Skin of body (tissue), 2 donors: Measurements from ENCODE around the gene KRT6C. TPM values are rescaled to one million over a fixed set of nuclear protein-coding genes. Genes with fewer than 3 reads are reported as not detected.

Experiments
- DNase-seq: peaks from one replicate; lab custom pipeline; 2025; lab: John Stamatoyannopoulos, UW
- total RNA-seq: library from RNA; depleted of rRNA; stranded (reverse); fragments of >200 nt; gene quantifications from one replicate; pipeline ENCODE4 v1.2.3, GENCODE V29; 2014

Gene KRT6C
- total RNA-seq, 1 donor from 2014 or later = 3.5 TPM

DNA sequence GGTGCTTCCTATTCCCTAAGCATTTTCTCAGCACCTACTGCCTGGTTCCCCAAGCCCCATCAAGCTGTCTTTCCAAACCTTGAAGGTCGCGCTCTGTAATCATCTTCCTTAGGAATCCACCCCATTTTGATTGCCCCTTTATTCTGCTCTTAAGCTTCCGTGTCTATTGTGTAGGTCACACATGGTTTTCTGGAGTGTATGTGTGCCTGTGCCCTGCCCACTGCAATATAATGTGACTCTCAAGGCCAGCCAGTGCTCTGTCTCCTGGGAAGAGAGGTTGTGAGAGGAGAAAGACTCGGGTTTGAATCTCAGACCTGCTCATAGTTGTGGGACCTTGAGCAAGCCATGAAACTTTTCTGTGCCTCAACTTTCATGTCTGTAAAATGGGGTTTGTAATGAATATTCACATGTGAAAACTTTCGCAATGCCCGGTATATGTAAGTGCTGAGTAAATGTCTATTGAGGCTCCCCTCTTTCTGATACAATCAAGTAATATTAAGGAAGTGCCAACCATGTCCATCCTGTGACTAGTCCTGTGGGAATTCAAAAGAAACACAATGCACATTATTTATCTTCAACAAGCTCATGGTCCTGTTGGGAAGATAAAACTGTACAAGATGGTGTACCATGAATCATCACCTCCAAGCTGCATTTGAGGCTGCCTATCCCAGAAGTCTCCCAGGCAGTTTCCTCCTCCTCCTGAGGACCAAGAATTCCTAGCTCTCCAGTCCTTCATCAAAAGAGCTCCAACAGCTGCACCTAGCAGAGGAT is 38.7 kb downstream of the KRT6C start:
- DNase-seq = no peak

GRCh38 chr12:52434081-52434733 is 39.4 kb downstream of the KRT6C start, which contains the start of gene KRT75:
TSS of gene KRT75 (minus strand) at chr12:52434371. CDS start at chr12:52434304, 67 bp downstream.
- DNase-seq = no peak

GRCh38 chr12:52433501-52434080 is 40.0 kb downstream of the KRT6C start:
- no peak for DNase-seq

DNA sequence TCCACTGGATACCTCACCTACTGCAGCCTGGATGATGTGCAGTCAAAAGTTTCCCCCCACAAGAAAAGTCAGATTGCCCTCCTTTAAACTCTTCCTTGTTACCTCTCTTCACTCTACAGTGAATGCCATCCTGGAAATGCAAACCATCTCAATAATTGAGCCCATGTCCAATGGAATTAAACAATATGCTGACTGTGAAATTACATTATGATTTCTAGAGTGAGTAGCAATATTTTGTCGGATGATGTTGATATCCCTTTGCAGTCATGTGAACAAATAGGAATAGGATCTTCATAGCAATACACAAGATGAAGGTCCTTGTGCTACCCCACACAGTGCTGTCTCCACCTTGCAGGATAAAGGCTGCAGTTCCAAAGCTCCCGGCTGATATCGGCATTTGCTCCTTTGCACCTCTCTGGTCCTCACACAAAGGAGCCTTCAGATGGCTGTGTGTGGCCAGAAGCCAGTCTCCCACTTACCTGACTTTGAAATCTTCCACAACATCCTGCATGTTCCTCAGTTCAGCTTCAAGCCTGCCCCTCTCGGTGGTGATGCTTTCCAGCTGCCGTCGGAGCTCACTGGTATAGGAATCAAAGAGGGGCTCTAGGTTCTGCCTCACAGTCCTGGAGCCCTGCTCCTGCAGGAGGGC is 40.9 kb downstream of the KRT6C start:
- no peak for DNase-seq

DNA sequence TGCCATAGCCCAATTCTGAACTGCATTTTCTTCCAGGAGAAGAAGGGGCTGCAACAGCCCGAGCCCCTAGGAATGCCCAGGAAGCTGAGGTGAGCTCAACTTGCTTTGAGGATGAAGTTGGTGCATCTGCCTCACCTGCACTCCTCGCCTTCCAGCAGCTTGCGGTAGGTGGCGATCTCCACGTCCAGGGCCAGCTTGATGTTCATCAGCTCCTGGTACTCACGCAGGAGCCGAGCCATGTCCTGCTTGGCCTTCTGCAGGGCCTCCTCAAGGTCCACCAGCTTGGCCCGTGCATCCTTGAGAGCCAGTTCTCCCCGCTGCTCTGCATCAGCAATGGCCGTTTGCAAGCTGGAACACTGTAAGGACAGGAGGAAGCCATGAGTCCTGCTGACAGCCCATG is 45.5 kb downstream of the KRT6C start:
- DNase-seq = no peak

GRCh38 chr12:52427083-52427482 is 46.5 kb downstream of the KRT6C start:
- no peak for DNase-seq

GRCh38 chr12:52426034-52426433 is 47.6 kb downstream of the KRT6C start:
- DNase-seq = no peak

- no peak for DNase-seq
These were observed 48.1 kb downstream of the KRT6C start for GRCh38 chr12:52425466-52425865.

DNA sequence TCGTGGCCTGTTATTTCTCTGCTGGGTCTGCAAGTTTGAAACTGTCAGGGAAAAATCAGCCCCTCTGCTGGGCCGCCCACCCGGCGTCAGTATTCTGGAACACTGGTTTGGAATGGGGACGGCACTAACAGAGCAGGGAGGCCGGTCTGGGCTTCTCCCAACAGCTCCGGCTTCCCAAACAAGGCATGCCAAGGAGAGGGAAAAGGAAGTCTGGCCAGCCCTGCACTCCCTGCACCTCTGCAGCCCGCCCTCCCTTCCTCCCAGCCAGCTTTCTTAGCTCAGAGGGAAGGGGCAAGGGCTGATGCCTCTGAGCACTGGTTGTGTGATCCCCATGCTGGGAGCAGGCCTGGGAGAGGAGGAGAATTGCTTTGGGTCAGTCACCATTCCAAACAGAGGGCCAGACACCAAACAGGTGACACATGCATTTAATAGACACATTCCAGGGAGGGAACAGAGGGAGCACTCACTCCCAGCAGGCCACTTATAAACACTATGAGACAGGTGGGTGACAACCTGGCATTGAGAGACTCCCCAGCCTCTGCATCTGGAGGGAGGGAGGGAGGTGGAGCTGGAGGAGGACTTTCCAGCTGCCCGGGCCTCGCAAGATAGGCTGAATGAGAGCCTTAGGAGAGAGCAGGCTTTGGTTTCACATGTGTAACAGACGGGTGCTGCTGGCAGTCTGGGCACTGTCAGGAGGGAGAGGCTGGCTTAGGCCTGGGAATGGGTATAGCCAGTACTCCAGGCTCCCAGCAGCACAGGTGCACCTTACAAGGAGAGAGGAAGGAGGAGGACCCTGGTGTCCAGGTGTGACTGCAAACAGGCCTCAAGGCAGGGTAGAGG is 49.7 kb downstream of the KRT6C start:
- no peak for DNase-seq

DNA sequence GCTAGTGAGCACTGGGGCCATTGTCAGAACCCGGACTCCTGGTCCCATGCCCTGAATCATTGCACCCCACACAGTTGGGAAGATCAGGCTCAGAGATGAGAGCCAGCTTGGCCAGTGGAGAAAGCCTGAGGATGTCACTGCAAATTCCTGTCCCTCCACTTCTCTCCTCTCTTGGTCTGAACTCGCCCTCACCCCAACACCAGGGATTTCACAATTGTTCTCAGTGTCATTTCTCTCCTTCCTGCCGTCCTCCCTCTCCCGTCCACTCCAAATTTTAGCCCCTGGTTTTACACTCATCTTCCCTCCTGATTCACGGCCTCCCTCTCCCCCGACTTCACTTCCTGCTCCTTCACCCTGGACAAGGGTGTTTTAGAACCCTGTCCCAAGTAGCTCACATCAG is 50.6 kb downstream of the KRT6C start:
- no peak for DNase-seq

DNA sequence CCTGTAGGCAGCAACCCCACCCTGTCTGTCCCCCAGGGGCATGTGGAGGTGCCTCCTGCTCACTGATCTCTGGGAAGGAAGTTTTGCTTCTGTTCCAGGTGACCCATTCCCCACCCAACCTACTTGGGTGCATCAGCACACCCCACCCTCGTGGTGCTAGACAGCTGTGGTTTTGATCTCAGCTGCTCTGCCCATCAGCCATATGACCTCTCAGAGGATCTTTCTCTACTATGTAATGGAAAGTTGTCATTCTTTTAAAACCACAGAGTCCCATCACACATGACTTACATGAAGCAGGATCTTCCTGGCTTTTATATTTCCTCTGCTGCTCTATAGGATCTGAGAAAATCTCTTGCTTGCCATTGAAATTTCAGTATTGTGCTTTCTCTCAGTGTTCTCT is 53.9 kb downstream of the KRT6C start:
- DNase-seq = no peak

GRCh38 chr12:52418576-52419110 is 55.0 kb downstream of the KRT6C start:
- DNase-seq = no peak

Other genes with a start within 250 kb of the KRT6C start
- gene KRT7, start 240.6 kb downstream of the KRT6C start, total RNA-seq = 10.4 TPM
- gene KRT86, start 199.2 kb downstream of the KRT6C start, total RNA-seq = 40.8 TPM
- 27.8 TPM for gene KRT81, start 182.3 kb downstream of the KRT6C start, total RNA-seq
- 18.8 TPM for gene KRT83, start 152.4 kb downstream of the KRT6C start, total RNA-seq
- 98.6 TPM for gene KRT85, start 106.3 kb downstream of the KRT6C start, total RNA-seq
- 0.10 TPM for gene KRT84, start 88.2 kb downstream of the KRT6C start, total RNA-seq
- gene KRT82, start 67.5 kb downstream of the KRT6C start, total RNA-seq = 15.8 TPM
- 84.8 TPM for gene KRT75, start 39.4 kb downstream of the KRT6C start, total RNA-seq
- 204 TPM for gene KRT6B, start 21.7 kb downstream of the KRT6C start, total RNA-seq
- gene KRT6A, start 19.5 kb upstream of the KRT6C start, total RNA-seq = 333 TPM
- 1,515 TPM for gene KRT5, start 46.6 kb upstream of the KRT6C start, total RNA-seq
- 454 TPM for gene KRT71, start 79.3 kb upstream of the KRT6C start, total RNA-seq
- 133 TPM for gene KRT74, start 100.0 kb upstream of the KRT6C start, total RNA-seq
- gene KRT72, start 127.7 kb upstream of the KRT6C start, total RNA-seq = 12.0 TPM
- 22.2 TPM for gene KRT73, start 144.8 kb upstream of the KRT6C start, total RNA-seq
- gene KRT2, start 178.4 kb upstream of the KRT6C start, total RNA-seq = 12.1 TPM
- 791 TPM for gene KRT1, start 206.6 kb upstream of the KRT6C start, total RNA-seq
- 110 TPM for gene KRT77, start 229.7 kb upstream of the KRT6C start, total RNA-seq